Measurements from ENCODE around the gene ROM1.
"Not testable (repeated sequence)": the region's sequence is repeated elsewhere in the genome, so short reads cannot be mapped to it uniquely, and the experiment has no call there.

The ROM1 gene, protein sequence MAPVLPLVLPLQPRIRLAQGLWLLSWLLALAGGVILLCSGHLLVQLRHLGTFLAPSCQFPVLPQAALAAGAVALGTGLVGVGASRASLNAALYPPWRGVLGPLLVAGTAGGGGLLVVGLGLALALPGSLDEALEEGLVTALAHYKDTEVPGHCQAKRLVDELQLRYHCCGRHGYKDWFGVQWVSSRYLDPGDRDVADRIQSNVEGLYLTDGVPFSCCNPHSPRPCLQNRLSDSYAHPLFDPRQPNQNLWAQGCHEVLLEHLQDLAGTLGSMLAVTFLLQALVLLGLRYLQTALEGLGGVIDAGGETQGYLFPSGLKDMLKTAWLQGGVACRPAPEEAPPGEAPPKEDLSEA

DNA sequence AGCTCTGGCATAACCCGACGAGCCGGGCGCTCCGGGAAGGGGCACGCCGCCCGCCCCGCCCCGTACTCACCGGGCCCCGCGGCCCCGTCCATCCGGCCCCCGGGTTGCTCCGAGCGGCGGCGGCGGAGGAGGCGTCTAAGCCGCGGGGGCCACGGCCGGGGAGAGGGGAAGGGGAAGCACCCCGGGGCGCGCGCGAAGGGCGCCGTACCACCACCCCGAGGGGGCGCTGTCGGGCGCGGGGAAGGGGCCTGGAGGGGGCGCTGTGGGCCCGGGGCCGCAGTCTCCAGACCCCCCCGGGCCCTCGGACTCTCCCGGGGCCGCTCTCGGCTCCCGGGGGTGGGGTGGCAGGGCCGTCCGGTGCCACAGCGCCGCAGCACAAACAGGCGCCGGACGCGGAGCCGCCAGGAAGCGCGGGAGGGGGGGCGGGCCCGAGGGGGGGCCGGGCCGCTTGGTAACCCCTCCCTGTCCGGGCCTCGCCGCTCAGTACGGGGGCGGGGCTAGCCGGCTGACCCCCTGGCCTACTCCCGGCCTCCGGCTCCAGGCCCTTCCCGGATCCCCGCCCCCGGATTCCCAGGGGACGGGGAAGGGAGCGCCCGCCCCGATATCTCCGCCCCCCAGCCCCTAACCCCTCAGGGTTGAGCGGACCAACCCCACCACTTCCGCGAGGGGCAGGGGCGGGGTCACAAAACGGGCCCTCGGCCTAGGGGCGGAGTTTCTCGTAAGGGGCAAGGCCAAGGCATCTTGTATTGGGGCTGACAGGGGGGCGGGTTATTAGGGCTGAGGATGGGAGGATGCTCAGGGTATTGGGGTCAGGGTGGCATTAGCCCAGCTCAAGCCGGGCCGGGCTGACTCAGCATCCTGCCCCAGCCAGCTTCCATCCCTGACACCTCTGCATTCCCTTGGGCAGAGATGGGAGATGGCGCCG is at the start of gene ROM1, which contains the start of gene EML3:
TSS of gene ROM1 (plus strand) at position 892 of the 925 bp plus-strand sequence. CDS start at position 917, 25 bp downstream.
TSS of gene EML3 (minus strand) at position 410 of the 925 bp plus-strand sequence. CDS start at position 92, 318 bp downstream.
- TF ChIP-seq JUND (IDR thresholded peaks at IDR 0.05; ENCODE audit: low read depth) = no peak
- peak; percentile 82 to 89 for DNase-seq (ENCODE audit: low read depth in 1 of 2, low spot score in 1 of 2)
- in situ Hi-C loops (cut with HindIII; ENCODE audit: low pct_unique_long_range_greater_than_20kb, low sequenced_read_pairs) = no loop called here

DNA sequence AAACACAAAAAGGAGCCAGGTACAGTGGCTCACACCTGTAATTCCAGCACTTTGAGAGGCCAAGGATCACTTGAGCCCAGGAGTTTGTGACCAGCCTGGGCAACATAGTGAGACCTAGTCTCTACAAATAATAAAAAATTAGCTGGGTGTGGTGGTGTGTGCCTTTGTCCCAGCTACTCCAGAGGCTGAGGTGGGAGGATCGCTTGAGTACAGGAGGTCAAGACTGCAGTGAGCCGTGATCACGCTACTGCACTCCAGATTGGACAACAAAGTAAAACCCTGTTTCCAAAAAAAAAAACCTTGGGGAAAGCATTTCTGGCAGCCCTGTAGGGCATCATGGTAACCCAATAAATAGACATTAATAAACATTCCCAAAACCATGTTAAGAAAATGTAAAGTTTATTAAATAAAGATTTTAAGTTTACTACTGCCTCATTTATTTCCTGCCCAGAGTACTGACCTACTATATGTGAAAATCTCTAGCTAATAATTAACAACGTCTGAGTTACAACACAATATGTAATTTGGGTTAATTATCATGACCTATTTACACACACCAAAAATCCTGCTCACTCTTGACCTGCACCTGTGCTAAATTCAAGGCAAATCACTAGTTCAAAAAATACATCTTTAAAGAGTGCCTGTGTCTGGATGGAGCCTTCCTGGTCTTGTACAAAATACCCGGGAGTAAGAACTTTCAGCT is 47.8 kb upstream of the ROM1 start:
- no peak for TF ChIP-seq JUND (IDR thresholded peaks at IDR 0.05; ENCODE audit: low read depth)
- in situ Hi-C loops (cut with HindIII; ENCODE audit: low pct_unique_long_range_greater_than_20kb, low sequenced_read_pairs) = no loop called here
- no peak for DNase-seq (ENCODE audit: low read depth in 1 of 2, low spot score in 1 of 2)

DNA sequence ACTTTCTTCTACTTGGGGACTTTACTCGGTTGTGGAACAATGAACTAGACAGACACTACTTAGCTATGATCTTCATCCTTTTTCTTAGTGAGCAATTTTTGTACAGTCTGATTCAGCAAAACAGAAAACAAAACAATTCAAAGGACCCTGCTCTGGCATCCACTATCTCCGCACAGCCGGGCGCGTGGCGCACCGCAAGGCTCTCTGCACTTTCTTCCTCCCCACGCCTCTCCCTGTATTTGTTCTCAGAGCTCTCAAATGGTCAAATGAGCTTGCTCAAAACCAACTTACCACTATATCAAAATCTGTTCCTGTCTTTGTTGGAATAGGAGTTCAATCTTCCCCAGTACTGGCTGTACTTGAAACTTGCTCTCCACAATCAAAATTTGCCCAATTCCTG is 46.8 kb upstream of the ROM1 start:
- no peak for DNase-seq (ENCODE audit: low read depth in 1 of 2, low spot score in 1 of 2)
- TF ChIP-seq JUND (IDR thresholded peaks at IDR 0.05; ENCODE audit: low read depth) = no peak
- in situ Hi-C loops (cut with HindIII; ENCODE audit: low pct_unique_long_range_greater_than_20kb, low sequenced_read_pairs) = no loop called here

DNA sequence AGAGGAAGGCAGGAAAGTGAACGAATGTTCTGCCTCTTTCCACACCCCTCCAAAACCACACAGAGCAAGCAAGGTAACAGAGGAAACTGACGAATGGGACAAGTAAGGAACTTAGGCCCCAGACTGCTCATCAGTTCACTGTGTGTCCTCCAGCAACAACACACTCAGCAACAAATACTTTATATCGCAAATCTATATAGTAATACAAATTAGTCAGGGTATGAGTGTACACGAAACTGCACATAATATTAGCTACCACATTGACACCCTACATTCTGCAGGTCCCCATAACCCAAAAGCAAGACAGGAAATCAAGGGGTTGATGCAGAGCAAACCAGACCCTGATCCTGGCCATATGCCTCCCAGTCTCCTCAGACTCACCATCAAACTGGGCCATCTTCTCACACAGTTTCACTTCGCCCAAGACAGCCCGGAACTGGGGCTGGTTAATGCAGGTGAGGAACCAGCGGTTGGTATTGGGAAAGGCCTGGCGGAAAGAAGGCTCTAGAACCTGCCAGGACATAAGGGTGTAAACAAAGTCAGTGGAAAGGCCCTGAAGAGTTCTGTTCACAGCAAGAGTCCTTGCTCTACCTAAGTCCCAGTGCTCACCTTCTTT is 45.9 kb upstream of the ROM1 start:
- no peak for DNase-seq (ENCODE audit: low read depth in 1 of 2, low spot score in 1 of 2)
- TF ChIP-seq JUND (IDR thresholded peaks at IDR 0.05; ENCODE audit: low read depth) = no peak
- in situ Hi-C loops (cut with HindIII; ENCODE audit: low pct_unique_long_range_greater_than_20kb, low sequenced_read_pairs) = no loop called here

DNA sequence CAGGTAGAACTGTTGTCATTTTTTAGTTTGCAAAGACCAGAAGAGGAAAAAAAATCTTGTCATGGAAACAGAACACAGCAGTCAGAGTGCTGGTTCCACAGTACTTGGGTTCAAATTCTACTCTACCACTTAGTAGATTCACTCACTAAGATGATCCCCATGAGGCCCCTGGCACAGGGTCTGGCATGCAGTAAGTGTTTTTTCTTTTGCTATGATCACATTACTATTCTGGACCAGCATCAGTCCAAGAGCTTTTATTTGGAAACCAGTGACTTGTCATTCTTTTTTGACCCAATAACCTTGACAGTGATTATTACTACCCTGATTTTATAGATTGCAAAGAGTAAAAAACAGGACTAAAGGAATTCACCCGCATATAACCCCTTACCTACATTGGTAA is 43.4 kb upstream of the ROM1 start:
- TF ChIP-seq JUND (IDR thresholded peaks at IDR 0.05; ENCODE audit: low read depth) = no peak
- DNase-seq (ENCODE audit: low read depth in 1 of 2, low spot score in 1 of 2) = no peak
- in situ Hi-C loops (cut with HindIII; ENCODE audit: low pct_unique_long_range_greater_than_20kb, low sequenced_read_pairs) = no loop called here

DNA sequence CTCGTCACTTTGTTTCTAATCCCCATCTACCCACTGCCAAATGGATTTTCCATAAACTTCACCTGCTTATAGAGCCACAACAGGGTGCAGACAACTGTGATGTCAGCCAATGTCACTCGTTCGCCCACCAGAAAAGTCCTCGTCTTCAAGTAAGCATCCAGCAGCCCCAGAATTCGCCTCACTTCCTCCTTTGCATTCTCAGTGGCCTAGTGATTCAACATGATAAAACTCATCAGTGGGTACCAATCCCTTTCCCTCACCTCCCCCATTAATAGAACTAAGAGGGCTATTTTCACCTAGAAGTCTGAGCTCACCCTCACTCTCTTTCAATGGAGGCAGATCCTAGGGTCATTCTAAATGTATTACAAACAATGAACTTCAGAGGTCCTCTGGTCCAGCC is 42.2 kb upstream of the ROM1 start:
- DNase-seq (ENCODE audit: low read depth in 1 of 2, low spot score in 1 of 2); in situ Hi-C loops (cut with HindIII; ENCODE audit: low pct_unique_long_range_greater_than_20kb, low sequenced_read_pairs): not testable (repeated sequence)

DNA sequence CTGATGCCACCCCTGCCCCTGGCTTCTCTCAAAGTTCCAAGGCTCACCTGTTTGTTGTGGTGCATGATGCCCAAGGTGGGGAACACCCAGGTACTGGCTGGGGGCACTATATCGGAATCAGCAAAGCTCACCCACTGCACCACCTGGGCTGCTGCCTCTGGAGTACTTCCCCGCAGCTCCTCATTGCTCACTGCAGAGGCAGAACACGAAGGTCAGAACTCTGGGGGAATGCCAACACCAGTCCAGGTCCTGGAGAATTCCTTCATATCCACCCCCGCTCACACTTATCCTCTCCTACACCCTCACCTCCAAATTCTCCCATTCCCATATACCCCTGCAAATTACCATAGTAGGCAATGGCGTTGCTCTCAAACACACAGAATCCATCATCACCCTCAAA is 41.6 kb upstream of the ROM1 start:
- in situ Hi-C loops (cut with HindIII; ENCODE audit: low pct_unique_long_range_greater_than_20kb, low sequenced_read_pairs) = not testable (repeated sequence)

DNA sequence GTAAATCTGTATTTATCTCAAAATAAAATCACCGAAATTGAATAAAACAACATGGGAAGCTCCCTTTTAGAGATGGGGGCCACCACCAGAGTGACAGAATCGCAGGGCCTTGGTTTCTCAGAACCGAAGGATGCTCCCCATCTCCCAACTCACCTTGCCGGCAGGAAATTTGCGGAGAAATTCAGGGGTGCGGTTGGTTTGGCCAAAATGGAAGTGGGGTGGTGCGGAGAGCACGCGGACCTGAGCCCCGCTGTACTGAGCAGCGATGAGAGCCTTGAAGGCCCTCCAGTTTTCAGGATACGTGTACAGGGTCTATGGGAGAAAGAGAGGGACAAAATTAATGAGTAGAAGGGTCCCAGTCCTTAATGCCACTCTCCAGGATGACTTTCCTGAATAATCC is 40.6 kb upstream of the ROM1 start:
- no peak for TF ChIP-seq JUND (IDR thresholded peaks at IDR 0.05; ENCODE audit: low read depth)
- no peak for DNase-seq (ENCODE audit: low read depth in 1 of 2, low spot score in 1 of 2)
- in situ Hi-C loops (cut with HindIII; ENCODE audit: low pct_unique_long_range_greater_than_20kb, low sequenced_read_pairs) = no loop called here

More for the DNA sequence above, 41.6 kb upstream of the ROM1 start:
- not testable (repeated sequence) for DNase-seq (ENCODE audit: low read depth in 1 of 2, low spot score in 1 of 2)

DNA sequence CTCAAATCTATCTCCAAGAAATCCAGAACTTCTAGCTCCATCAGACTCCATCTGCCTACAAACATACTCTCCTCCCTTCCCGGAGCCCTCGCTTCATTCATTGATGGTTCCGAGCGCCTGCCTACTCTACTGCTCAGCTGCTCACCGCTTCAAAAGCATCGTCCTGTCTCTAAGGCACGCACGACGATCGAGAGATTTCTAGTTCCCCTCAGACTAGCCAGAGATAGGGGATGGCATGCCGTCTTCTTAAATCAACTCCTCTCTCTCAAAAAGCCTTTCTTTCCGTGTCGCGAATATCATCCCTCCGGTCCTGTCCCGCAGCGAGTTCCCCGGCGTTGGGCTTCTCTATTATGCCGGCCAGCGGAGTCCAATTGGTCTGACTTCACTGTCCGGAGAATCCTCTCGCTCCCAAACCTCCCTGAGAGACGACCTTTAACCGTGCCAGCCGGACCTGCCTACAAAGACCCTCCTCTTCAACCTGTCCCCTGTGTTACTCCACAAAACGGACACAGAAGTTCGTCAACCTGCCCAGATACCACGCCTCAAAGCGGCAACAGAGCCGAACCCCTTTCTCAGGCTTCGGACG is 40.0 kb upstream of the ROM1 start:
- DNase-seq (ENCODE audit: low read depth in 1 of 2, low spot score in 1 of 2) = peak in 1 of 2 experiments; percentile 38
- in situ Hi-C loops (cut with HindIII; ENCODE audit: low pct_unique_long_range_greater_than_20kb, low sequenced_read_pairs) = no loop called here

DNA sequence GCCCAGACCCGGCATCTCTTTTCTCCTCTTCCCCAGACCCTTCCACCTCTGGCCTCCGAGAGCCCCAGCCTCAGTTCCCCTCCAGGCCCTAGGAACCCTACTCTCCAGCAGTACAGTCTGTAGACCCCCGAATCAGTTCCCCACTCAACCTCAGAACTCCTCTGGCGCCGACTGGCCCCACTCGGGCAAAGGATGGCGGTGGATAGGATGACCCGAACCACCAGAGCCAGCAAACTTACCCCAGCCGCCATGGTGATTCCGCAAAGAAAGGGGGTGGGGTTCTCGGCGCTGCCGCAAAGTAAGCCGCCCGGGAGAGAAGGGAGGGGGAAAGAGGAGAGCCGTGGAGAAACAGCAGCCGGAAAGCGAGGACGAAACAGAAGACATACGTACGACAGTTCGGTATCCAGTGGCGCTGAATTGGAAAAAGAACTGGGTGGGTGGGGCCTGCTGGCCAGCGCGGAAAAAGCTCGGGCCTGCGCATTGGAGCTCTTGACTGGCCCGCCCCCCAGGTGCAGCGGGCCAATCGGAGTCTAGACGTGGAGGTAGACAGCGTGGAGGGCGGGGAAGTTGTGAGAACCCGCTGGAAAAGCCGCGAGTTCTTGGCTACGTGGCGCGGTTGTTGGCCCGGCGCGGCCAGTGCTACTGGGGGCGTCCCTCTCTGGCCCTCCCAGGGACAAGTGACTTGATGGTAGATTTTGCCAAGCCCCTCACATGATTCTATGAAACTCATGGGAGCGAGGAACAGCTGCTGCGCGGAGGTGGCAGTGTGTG is 39.3 kb upstream of the ROM1 start, which contains the start of gene EEF1G:
TSS of gene EEF1G (minus strand) at position 300 of the 771 bp plus-strand sequence. CDS start at position 251, 49 bp downstream.
- 0 out of 2 replicates have a peak, but pooled peaks have one; percentile 2 for TF ChIP-seq JUND (IDR thresholded peaks at IDR 0.05; ENCODE audit: low read depth)
- in situ Hi-C loops (cut with HindIII; ENCODE audit: low pct_unique_long_range_greater_than_20kb, low sequenced_read_pairs) = no loop called here
- peak; percentile 99 to 100 for DNase-seq (ENCODE audit: low read depth in 1 of 2, low spot score in 1 of 2)

More for the DNA sequence above, 40.0 kb upstream of the ROM1 start:
- TF ChIP-seq JUND (IDR thresholded peaks at IDR 0.05; ENCODE audit: low read depth) = no peak
